Activated naive CD4-positive, alpha-beta T cell treated with anti-CD3 and anti-CD28 coated beads, Interleukin-2, amount 10 ng/mL, durations not matched to agents 7 days and 5 days (primary cell): ENCODE measurements around the gene ZMYND15.
"Not testable (repeated sequence)": the region's sequence is repeated elsewhere in the genome, so short reads cannot be mapped to it uniquely, and the experiment has no call there.

ENCODE experiments used
- CTCF ChIA-PET: fragments of 350-600 bp; sonication (Branson Sonifier 250); formaldehyde crosslinking; loops from one replicate; lab custom pipeline; 2021; ENCODE audit warnings: antibody characterized with exemption; lab: Charles Lee
- DNase-seq: peaks from one replicate; pipeline ENCODE4 v3.0.0-alpha.2; 2020
- H3K27ac Mint-ChIP-seq: one replicate; pipeline ENCODE4 v1.8.0; 2021; ENCODE audit warnings: mild to moderate bottlenecking, moderate library complexity, mixed read lengths
- H3K27me3 Mint-ChIP-seq: one replicate; pipeline ENCODE4 v1.8.0; 2021; ENCODE audit warnings: mild to moderate bottlenecking, mixed read lengths
- H3K36me3 Mint-ChIP-seq: one replicate; pipeline ENCODE4 v1.8.0; 2021; ENCODE audit warnings: mixed read lengths
- H3K4me1 Mint-ChIP-seq: one replicate; pipeline ENCODE4 v1.8.0; 2021; ENCODE audit warnings: mixed read lengths
- H3K4me3 Mint-ChIP-seq: one replicate; pipeline ENCODE4 v1.8.0; 2021; ENCODE audit warnings: mild to moderate bottlenecking, moderate library complexity, mixed read lengths
- H3K9me3 Mint-ChIP-seq: one replicate; pipeline ENCODE4 v1.8.0; 2021; ENCODE audit warnings: mixed read lengths

ZMYND15 gene

DNA sequence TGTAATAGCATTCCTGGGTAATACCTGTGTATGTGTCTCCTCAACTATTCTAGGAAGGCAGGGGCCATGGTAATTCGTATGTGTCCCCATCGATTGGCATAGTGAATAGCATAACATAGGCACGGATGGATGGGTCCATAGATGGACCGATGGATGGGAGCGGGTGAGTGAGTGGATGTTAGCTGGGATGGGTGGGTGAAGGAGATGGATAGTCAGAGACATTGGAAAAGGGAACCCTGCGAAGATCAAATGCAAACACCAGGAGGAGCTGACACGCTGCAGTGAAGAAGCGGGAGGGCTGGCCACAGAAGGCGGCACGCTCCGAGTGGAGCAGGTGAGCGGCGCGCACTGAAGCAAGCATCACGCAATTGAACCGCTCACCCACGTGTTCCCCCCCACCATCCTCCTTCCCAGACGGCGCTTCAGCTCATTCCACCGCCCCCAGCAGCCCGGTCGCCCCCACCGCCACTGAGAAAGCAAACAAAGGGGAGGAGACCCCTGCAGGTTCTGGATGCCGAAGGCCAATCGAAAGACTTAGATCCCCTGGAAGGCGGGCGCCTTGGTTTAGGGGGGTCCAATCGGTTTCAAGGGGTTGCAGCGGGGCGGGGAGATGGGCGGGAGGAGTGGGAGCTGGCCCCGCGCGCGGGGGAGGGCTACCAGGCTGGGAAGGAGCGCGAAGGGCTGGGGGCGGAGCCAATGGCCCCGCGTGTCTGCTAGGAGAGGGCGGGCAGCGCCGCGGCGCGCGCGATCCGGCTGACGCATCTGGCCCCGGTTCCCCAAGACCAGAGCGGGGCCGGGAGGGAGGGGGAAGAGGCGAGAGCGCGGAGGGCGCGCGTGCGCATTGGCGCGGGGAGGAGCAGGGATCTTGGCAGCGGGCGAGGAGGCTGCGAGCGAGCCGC is 29.6 kb upstream of the ZMYND15 start, which contains the start of gene ARRB2:
Gene ARRB2, plus strand, starts transcription at position 839 of the 899 bp plus-strand sequence. CDS start 90 bp downstream, outside the sequence.
- peaks cover 28% of the 10 kb centered on the region for H3K36me3 Mint-ChIP-seq

GRCh38 chr17:4710693-4711634 is 28.7 kb upstream of the ZMYND15 start:
- peak overlapping the region; percentile 98 for H3K4me3 Mint-ChIP-seq
- no peaks in the 10 kb centered on the region for H3K9me3 Mint-ChIP-seq
- H3K27me3 Mint-ChIP-seq, result no peaks in the 10 kb centered on the region
- DNase-seq, result peak; percentile 72
- H3K27ac Mint-ChIP-seq, result peak overlapping the region; percentile 99
- H3K4me1 Mint-ChIP-seq, result peaks cover 64% of the 10 kb centered on the region
- CTCF ChIA-PET, result interaction anchor here (0.8 to 3.3 kb wide), 10 partner anchors 13 to 192 kb away, joined by 3 to 28 read pairs (median 5); partner anchors contain the start of genes C17orf107, CHRNE, GLTPD2 and MED11
- peaks cover 36% of the 10 kb centered on the region for H3K36me3 Mint-ChIP-seq

More for the DNA sequence above, 29.6 kb upstream of the ZMYND15 start, which contains the start of gene ARRB2:
- H3K27me3 Mint-ChIP-seq, result no peaks in the 10 kb centered on the region
- peak within 1 kb of the TSS; percentile 99 for H3K27ac Mint-ChIP-seq
- peaks cover 62% of the 10 kb centered on the region for H3K4me1 Mint-ChIP-seq
- peak; percentile 99 for DNase-seq
- CTCF ChIA-PET, result interaction anchor here (0.8 to 3.3 kb wide), 10 partner anchors 14 to 193 kb away, joined by 3 to 28 read pairs (median 5); partner anchors contain the start of genes C17orf107, CHRNE, GLTPD2 and MED11
- no peaks in the 10 kb centered on the region for H3K9me3 Mint-ChIP-seq
- H3K4me3 Mint-ChIP-seq, result peak within 1 kb of the TSS; percentile 98

GRCh38 chr17:4711661-4712181 is 27.9 kb upstream of the ZMYND15 start:
- peaks cover 63% of the 10 kb centered on the region for H3K4me1 Mint-ChIP-seq
- CTCF ChIA-PET, result interaction anchor here (1.1 to 1.3 kb wide), 2 partner anchors 20 to 78 kb away, joined by 3 to 4 read pairs; no protein-coding TSS in a partner anchor
- peak overlapping the region; percentile 98 for H3K4me3 Mint-ChIP-seq
- H3K27me3 Mint-ChIP-seq, result no peaks in the 10 kb centered on the region
- peak overlapping the region; percentile 99 for H3K27ac Mint-ChIP-seq
- peaks cover 33% of the 10 kb centered on the region for H3K36me3 Mint-ChIP-seq
- DNase-seq, result no peak
- H3K9me3 Mint-ChIP-seq, result no peaks in the 10 kb centered on the region

DNA sequence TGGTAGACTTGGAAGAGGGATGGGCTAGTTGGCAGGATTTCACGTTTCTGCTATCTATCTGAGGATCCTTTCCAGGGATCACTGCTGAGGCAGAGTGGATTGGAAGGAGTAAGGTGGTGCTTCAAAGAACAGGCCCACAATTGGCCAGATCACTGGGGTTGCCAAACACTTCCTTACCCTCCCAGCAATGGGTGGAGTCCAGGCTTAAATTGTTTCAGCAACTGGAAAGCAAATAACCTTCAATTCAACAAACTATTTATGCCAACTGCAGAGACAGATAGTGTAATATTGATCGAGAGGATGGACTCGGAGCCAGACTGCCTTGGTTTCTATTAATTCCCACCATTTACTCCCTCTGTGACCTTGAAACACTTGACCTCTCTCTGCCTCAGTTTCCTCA is 27.1 kb upstream of the ZMYND15 start:
- Mint-ChIP-seq H3K4me1 (peaks cover 71% of the 10 kb centered on the region), H3K27ac (peak overlapping the region; percentile 99), H3K4me3 (peak overlapping the region; percentile 98), H3K36me3 (peaks cover 39% of the 10 kb centered on the region), H3K27me3 (no peaks in the 10 kb centered on the region), H3K9me3 (no peaks in the 10 kb centered on the region)
- DNase-seq, result no peak
- CTCF ChIA-PET, result interaction anchor here (1.1 to 1.3 kb wide), 2 partner anchors 20 to 78 kb away, joined by 3 to 4 read pairs; no protein-coding TSS in a partner anchor

DNA sequence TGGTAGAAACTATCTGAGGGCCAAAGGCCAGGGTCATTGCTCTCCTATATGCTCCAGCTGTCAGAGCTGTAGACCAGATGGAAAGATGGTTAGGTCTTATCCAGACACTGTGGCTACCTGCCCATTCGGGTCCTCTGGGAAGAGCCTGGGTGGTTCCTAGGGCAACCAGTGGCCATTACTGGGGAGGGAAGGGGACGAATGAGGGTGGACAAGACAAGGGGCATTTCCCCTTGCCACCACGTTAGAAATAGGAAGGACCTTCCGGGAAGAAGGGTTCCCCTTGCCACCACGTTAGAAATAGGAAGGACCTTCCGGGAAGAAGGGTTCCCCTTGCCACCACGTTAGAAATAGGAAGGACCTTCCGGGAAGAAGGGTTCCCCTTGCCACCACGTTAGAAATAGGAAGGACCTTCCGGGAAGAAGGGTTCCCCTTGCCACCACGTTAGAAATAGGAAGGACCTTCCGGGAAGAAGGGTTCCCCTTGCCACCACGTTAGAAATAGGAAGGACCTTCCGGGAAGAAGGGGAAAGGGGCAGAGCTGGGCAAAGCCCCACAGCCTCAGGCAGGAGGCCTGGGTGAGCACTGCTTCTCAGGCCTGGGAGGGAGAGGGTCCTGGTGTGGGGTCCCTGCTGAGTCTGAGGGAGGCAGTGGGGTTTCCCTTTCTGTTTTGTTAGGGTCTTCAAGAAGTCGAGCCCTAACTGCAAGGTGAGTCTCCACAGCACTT is 25.1 kb upstream of the ZMYND15 start:
- peak overlapping the region; percentile 92 for H3K27ac Mint-ChIP-seq
- peaks cover 70% of the 10 kb centered on the region for H3K4me1 Mint-ChIP-seq
- CTCF ChIA-PET, result interaction anchor here (1.0 to 1.6 kb wide), 3 partner anchors 12 to 16 kb away, joined by 4 read pairs; no protein-coding TSS in a partner anchor
- peaks cover 56% of the 10 kb centered on the region for H3K36me3 Mint-ChIP-seq
- H3K9me3 Mint-ChIP-seq, H3K27me3 Mint-ChIP-seq, DNase-seq: not testable (repeated sequence)
- H3K4me3 Mint-ChIP-seq, result peak overlapping the region; percentile 68

- H3K4me3 Mint-ChIP-seq, result peak overlapping the region; percentile 68
- H3K36me3 Mint-ChIP-seq, result peaks cover 60% of the 10 kb centered on the region
- peak overlapping the region; percentile 92 for H3K27ac Mint-ChIP-seq
- H3K4me1 Mint-ChIP-seq, result peaks cover 68% of the 10 kb centered on the region
- no peaks in the 10 kb centered on the region for H3K9me3 Mint-ChIP-seq
- H3K27me3 Mint-ChIP-seq, result no peaks in the 10 kb centered on the region
- DNase-seq, result peak; percentile 74
- CTCF ChIA-PET, result interaction anchor here (0.6 to 1.6 kb wide), 3 partner anchors 14 to 249 kb away, joined by 3 to 4 read pairs (median 4); no protein-coding TSS in a partner anchor
Observed at GRCh38 chr17:4715063-4715744, 24.4 kb upstream of the ZMYND15 start.

DNA sequence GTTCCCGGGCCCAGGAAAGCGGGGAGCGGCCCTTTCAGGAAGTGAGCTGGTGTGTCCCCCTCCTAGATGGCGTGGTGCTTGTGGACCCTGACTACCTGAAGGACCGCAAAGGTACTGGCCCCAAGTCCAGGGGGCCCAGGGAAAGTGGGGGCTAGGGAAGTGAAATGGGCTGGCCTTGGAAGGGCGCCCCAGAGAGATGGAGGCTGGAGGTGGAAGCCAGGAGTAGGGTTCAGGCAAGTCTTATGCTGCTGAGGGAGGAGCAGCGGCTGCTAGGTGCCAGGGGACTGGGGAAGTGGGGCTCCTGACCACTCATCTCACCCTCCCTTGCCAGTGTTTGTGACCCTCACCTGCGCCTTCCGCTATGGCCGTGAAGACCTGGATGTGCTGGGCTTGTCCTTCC is 23.6 kb upstream of the ZMYND15 start:
- DNase-seq, result no peak
- H3K27ac Mint-ChIP-seq, result peak overlapping the region; percentile 92
- H3K36me3 Mint-ChIP-seq, result peaks cover 67% of the 10 kb centered on the region
- peak overlapping the region; percentile 68 for H3K4me3 Mint-ChIP-seq
- H3K9me3 Mint-ChIP-seq, result no peaks in the 10 kb centered on the region
- CTCF ChIA-PET, result interaction anchor here (1.6 kb wide), 1 partner anchor 13 kb away, joined by 4 read pairs; no protein-coding TSS in a partner anchor
- peaks cover 71% of the 10 kb centered on the region for H3K4me1 Mint-ChIP-seq
- no peaks in the 10 kb centered on the region for H3K27me3 Mint-ChIP-seq

DNA sequence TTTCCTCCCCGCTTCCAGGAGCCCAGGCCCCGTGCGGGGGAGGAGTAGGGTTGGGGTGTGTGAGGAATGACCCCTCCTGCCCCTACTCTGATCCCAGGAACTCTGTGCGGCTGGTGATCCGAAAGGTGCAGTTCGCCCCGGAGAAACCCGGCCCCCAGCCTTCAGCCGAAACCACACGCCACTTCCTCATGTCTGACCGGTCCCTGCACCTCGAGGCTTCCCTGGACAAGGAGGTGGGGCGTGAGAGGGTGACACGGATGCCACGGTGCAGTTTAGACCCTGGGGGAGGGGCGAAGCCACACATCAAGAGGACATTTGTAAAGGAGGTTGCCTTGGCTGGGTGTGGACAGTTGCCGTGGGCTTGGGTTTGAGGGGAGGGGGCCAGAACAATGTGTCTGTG is 21.8 kb upstream of the ZMYND15 start:
- H3K4me1 Mint-ChIP-seq, result peaks cover 55% of the 10 kb centered on the region
- CTCF ChIA-PET, result no interaction called here
- no peaks in the 10 kb centered on the region for H3K27me3 Mint-ChIP-seq
- H3K27ac Mint-ChIP-seq, result peak overlapping the region; percentile 37
- no peaks in the 10 kb centered on the region for H3K9me3 Mint-ChIP-seq
- H3K36me3 Mint-ChIP-seq, result peaks cover 62% of the 10 kb centered on the region
- DNase-seq, result no peak
- H3K4me3 Mint-ChIP-seq, result no peak overlapping the region

DNA sequence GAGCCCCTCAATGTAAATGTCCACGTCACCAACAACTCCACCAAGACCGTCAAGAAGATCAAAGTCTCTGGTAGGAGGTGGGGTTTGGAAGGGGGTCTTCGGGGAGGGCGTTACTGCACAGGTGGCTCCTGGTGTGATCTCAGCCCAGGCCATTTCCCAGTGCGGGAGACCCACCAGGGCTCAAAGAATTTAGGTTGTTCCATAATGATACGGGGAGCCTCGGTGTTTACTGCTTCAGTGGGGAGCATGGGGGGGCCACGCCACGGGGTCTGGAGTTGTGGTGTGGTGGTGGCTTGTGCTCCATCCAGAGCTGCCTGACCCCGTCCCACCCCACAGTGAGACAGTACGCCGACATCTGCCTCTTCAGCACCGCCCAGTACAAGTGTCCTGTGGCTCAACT is 21.4 kb upstream of the ZMYND15 start:
- H3K9me3 Mint-ChIP-seq, result no peaks in the 10 kb centered on the region
- CTCF ChIA-PET, result no interaction called here

DNA sequence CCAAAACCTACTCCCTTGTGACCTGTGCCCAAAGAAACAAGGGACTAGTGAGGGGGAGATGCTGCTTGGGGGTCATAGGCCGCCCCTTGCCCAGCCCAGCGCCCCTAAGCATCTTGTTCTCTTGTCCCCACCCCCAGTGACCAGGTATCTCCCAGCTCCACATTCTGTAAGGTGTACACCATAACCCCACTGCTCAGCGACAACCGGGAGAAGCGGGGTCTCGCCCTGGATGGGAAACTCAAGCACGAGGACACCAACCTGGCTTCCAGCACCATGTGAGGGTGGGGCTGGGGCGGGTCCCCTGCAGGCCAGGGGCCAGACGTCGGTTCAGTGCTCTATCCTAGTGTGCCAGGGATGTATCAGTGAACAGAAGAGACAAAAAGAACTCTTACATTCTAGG is 20.5 kb upstream of the ZMYND15 start:
- H3K9me3 Mint-ChIP-seq, result no peaks in the 10 kb centered on the region
- peaks cover 42% of the 10 kb centered on the region for H3K4me1 Mint-ChIP-seq
- no peak overlapping the region for H3K4me3 Mint-ChIP-seq
- no peak for DNase-seq
- H3K27me3 Mint-ChIP-seq, result no peaks in the 10 kb centered on the region
- H3K27ac Mint-ChIP-seq, result no peak overlapping the region
- H3K36me3 Mint-ChIP-seq, result peaks cover 62% of the 10 kb centered on the region
- CTCF ChIA-PET, result no interaction called here

More for the DNA sequence above, 21.4 kb upstream of the ZMYND15 start:
- Mint-ChIP-seq H3K36me3 (peaks cover 62% of the 10 kb centered on the region), H3K4me3 (no peak overlapping the region), H3K27ac (peak overlapping the region; percentile 50), H3K4me1 (peaks cover 50% of the 10 kb centered on the region), H3K27me3 (no peaks in the 10 kb centered on the region)
- no peak for DNase-seq

DNA sequence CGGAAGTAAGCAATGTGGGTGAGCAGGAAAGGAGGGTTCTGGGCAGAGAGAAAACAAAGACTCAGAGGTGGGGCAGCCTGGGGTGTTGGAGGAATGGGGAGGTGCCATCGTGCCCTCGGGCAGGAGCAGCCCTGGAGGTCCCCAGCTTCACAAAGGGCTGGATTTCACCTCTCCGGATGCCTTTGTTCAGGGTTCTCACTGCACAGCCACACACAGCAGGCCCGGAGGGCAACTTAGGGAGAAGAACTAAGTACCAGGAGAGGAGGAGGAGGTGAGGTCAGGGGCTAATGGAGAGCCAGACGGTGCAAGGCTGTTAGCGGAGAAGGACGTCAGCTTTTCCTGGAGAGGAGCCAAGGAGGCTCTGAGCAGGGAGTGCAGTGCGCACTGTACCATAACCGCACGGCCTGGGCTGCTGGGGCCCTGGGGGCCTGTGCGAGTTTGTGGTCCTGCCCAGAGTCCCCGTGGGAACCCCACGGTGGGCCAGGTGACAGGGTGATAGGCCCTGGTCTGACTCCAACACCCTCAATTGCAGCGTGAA is 19.9 kb upstream of the ZMYND15 start:
- Mint-ChIP-seq H3K27ac (peak overlapping the region; percentile 52), H3K36me3 (peaks cover 62% of the 10 kb centered on the region), H3K4me3 (no peak overlapping the region), H3K4me1 (peaks cover 39% of the 10 kb centered on the region), H3K27me3 (no peaks in the 10 kb centered on the region), H3K9me3 (no peaks in the 10 kb centered on the region)
- CTCF ChIA-PET, result no interaction called here
- no peak for DNase-seq

GRCh38 chr17:4720787-4721186 is 18.8 kb upstream of the ZMYND15 start:
- H3K27me3 Mint-ChIP-seq, result no peaks in the 10 kb centered on the region
- DNase-seq, result no peak
- no peaks in the 10 kb centered on the region for H3K9me3 Mint-ChIP-seq

More at GRCh38 chr17:4720787-4721186, 18.8 kb upstream of the ZMYND15 start:
- CTCF ChIA-PET, result no interaction called here
- peaks cover 52% of the 10 kb centered on the region for H3K36me3 Mint-ChIP-seq
- H3K4me1 Mint-ChIP-seq, result peaks cover 31% of the 10 kb centered on the region
- peak overlapping the region; percentile 19 for H3K27ac Mint-ChIP-seq
- no peak overlapping the region for H3K4me3 Mint-ChIP-seq
